DMS 273 (cell line): ENCODE results near the gene ACSL3.

Experiments used
- DNase-seq: peaks from one replicate; lab custom pipeline; 2025; ENCODE audit not compliant: unreplicated experiment; lab: John Stamatoyannopoulos, UW

Gene ACSL3

DNA sequence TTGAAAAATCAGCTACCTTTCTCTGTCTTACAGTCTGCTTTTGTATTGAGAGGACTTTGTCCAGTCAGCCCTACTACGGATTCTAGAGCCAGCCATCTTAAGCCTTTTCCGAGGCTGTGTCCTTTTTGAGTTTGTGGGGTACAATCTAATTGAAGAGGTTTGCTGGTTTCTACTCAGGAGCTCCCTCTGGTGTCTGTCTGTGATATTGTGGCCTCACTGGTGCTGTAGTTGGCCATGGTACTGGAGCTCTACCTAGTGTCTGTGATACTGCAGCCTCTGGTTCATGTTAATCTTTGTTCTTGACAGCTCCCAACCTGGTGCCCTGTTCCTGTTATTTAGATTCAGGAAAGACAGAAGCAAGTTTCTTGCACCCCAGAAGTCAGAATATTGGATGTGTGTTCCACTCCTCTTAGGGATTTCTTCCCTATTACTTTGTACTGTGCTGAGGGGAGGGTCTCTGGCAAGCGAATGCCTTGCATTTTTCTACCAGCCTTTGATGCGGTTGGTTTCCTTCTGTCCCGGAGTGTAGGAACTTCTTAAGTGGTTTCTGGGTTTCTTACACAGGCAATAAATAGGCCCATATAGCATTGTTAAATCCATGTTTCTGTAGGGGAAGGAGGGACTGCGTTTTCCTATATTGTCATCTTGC, 78.5 kb downstream of the ACSL3 start:
- DNase-seq, result peak; percentile 78

- DNase-seq, result no peak
Measured at GRCh38 chr2:222939979-222940378, 79.1 kb downstream of the ACSL3 start.

- DNase-seq, result no peak
Measured at GRCh38 chr2:222941510-222942032, 80.7 kb downstream of the ACSL3 start.

GRCh38 chr2:222942561-222942960, 81.7 kb downstream of the ACSL3 start:
- no peak for DNase-seq

GRCh38 chr2:222942977-222943376, 82.1 kb downstream of the ACSL3 start:
- no peak for DNase-seq

GRCh38 chr2:222943820-222944219, 83.0 kb downstream of the ACSL3 start:
- DNase-seq, result no peak

DNA sequence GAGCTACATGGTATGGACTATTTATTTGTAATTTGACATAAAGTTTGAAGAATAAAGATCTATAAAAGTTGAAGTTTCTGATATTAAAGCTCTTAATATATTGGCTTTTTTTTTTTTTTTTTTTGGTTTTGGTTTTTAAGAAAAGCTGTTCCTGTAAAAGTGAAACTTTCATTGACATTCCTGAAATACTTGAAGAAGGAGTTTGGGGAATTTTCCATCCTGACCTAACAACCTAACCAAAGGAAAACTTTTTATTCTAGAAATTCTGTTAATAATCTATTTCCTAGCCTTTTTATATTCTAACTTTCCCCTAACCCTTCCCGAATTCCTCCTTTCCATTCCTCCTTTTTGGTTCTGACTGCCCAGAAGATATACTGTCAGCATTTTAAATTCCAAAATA, 83.7 kb downstream of the ACSL3 start:
- DNase-seq, result no peak

- no peak for DNase-seq
Measured at GRCh38 chr2:222944971-222945740, 84.3 kb downstream of the ACSL3 start.

DNA sequence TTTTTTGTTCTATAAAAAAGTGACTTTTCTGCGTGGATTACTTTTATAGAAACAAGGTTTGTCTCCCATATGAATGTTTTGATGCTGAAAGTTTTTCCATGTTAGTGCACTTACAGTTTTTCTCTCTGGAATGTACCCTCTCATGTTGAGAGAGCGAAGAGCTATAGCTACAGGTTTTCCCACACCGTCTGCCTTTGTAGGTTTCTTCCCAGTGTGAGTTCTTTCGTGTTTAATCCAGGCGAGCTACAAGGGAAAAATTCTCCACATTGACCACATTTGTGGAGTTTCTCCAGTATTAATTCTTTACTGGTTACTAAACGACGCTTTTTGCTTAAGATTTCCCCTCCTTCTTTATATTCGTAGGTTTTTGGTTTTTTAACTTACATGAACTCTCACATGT, 85.1 kb downstream of the ACSL3 start:
- no peak for DNase-seq

DNA sequence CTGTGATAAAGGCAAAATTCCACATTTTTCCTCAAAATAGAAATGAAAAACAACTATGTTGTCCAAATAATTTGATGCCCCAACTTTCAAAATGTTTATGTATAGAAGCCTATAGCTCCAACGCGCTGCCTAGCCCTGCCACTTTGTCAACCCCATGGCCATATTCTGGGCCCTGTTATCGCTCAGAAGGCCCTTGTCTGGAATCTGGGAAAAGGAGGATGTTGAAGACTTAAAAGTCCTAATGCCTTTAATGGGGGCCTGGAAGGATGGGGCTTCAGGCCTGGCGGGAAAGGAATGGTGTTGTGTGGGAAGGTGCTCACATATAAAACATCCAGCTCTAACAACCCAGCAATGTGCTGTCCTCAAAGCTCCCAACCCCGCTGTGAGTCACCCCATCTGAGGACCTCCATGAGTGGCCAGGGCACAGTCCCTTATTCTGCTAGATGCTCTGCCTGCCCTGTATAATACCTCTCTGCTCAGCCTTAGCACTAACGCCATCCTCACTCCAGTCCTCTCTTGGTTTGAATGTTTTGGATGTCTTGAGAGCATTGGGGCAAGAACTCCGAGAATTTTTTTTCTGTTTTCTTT, 86.0 kb downstream of the ACSL3 start:
- no peak for DNase-seq

DNA sequence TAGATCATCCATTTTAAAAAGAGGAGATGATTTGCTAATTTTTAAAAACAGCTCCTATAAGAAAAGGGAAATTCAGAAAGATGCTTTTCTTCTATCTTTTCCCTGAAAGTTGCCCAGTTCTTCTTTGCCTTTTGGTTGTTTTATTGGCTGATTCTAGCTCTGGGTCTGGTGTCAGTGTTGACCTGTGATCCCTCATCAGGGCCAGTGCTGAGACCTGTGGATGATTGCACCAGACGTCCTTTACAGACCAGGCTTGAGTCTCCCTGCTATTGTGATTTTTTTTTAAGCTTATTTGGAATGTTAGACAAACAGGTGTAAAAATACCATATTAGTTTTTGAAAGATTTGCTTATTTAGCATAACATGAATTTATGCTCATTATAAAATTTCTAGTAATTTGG, 88.2 kb downstream of the ACSL3 start:
- DNase-seq, result no peak

DNA sequence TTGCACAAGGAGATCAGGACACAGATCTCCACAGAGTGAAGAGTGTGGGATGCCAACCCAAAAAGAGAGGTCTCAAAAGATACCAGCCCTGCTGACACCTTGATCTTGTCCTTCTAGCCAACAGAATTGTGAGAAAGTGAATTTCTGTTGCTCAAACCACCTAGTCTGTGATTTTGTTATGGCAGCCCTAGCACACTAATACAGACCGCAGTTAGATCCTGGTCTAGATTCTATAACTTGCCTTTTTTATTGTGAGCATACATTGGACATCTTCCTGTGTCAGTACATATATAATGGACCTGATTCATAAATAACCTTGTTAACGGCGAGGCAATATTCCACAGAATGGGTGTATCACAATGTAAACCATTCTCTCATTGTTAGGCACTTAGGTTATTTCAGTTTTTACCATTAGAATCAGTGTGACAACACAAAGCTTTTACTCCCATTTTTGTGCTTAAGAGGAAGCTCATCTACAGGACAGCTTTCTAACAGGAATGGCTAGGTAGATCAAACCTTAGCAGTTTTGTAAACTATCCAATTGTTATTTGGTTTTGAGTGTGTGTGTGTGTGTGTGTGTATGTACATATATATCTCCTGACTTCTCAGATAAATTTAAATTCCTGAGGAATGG, 89.0 kb downstream of the ACSL3 start:
- no peak for DNase-seq

DNA sequence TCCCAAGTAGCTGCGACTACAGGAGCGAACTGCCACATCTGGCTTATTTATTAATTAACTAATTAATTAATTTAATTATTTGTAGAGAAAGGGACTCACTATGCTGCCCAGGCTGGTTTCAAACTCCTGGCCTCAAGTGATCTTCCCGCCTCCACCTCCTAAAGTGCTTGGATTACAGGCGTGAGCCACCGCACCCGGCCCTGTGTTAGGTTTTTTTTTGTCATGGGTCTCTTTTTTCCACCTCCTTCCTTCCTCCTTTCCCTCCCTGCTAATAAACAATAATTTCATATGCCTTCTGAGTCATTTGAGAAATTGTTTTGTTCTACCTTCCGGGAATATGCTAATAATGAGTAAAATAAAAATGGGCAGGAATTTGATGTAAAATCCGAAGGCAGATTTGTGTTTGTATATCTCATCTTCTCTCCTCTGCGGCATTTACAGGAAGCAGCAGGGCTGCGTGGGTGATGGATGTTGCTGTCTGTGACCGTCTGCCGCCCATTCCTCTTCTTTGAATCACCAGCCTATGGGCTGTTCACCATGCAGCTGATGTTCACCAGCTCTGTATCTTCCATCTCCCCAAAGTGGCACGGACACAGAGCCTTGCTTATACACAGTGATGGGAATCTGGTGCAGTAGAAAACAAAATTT, 89.9 kb downstream of the ACSL3 start:
- DNase-seq, result peak; percentile 32

DNA sequence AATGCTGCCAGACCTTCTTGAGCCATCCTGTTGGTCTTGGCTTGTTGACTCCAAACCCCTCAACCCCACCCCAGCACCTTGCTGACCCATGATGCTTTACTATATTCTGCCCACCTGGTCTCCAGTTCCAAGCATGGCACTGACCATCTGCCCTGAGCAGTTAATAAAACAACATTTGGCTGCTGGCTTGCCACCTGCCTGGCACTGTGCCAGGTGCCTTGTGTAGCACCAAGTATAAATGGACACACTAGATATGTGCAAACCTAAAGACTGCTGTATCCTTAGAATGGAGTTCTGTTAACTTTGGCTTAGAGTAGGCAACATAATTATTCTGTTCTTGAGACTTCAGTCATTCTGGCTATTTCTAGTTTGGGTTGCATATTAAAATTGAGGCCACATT, 91.4 kb downstream of the ACSL3 start:
- peak; percentile 79 for DNase-seq

DNA sequence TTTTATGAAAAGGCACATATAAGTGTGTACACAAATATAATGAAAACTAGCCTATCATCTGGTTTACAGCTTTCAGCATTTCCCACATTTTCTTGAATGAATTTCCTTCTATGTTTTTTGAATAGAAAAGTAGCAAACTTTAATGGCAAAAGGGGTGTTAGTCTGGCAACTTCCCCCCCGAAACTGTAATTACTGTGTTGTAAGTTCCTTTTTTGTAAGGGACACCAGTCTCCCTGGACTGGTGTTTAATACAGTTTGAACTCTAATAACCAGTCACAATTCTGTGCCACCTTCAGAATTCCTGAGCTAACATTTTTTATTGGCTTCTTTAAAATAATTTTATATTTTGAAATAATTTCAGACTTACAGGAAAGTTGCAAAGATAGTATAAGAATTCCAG, 94.2 kb downstream of the ACSL3 start:
- no peak for DNase-seq

GRCh38 chr2:222959358-222959757, 98.5 kb downstream of the ACSL3 start:
- no peak for DNase-seq

- no peak for DNase-seq
Measured at GRCh38 chr2:222960126-222960525, 99.3 kb downstream of the ACSL3 start.

DNA sequence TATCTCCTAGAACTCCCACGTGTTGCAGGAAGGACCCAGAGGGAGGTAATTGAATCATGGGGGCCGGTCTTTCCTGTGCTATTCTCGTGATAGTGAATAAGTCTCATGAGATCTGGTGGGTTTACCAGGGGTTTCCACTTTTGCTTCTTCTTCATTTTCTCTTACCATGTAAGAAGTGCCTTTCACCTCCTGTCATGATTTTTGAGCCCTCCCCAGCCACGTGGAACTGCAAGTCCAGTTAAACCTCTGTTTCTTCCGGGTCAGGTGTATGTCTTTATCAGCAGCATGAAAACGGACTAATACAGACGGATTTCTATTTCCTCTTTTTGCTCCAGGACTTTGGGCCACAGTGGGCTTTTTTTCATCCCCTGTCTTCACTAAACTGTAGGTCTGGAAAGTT, 102.8 kb downstream of the ACSL3 start:
- DNase-seq, result no peak

GRCh38 chr2:222964376-222965031, 103.7 kb downstream of the ACSL3 start:
- no peak for DNase-seq

DNA sequence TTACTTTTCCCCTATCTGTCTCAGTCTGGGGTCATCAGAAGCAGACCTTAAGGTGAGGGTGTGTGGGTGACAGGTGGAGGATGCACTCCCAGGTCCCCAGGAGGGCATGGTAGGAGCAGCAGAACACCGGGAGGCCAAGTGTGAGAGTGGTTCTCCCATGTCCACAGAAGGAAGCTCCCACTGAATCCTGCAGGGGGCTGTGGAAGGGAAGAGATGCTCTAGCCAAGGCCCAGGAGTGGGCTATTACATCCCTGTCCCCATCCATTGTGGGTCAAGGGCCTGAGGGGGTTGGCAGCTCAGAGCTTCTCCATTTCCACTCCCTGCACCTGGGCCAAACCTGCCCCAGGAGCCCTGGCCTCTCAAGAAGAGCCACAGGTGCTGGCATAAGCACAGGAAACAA, 104.7 kb downstream of the ACSL3 start:
- no peak for DNase-seq
